ENCODE data around the gene PUSL1.

DNA sequence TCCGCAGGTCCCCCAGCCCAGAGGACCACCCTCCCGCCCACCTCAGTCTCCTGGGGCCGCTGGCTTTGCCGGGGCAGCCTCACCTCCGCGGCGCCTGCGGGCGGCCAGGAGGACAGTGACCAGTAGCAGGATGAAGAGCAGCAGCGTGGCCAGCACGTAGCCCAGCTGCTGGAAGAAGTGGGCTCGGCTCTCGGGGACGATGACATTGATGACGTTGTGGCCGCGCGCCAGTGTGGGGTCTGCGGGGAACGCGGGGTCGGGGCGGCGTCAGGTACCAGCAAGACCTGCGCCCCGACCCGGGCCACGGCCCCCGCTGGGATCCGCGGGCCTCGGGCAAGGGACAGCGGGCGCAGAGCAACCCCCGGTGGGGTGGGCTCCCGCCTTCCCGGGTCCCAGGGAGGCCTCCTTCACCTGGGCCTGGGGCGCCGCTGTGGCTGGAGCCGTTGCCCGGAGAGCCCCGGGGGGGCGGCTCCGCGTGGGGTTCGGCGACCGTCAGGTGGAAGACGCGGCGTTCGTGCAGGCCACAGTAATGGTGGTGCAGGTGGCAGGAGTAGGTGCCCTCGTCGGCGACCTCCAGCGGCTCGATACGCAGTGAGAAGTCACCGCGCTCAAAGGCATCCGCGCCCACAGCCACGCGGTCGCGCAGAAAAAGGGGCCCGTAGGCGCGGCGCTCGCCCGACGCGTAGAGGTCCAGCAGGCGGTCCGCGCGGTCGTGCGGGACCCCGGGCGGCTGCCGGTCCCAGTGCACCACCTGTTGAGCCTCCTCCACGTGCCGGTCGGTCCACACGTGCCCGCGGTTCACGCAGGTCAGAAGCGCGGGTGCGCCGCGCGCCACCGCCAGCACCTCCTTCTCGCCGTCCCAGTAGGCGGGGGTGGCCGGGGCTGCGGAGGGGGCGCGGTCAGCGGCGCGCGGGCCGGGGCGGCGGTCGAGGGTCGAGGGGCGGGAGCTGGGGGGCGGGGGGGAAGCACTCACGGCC lies 46.2 kb downstream of the PUSL1 start:
- TF ChIP-seq CTCF (IDR thresholded peaks at IDR 0.05) = no peak
- TF ChIP-seq POLR2A (IDR thresholded peaks at IDR 0.05) = no peak

Measured in lower leg skin (tissue), 3 donors.